H1 (cell line): Measurements from ENCODE around the gene MYMX. TPM values are rescaled to one million over a fixed set of nuclear protein-coding genes. Genes with fewer than 3 reads are reported as not detected.

Experiments used
- CTCF ChIA-PET: fragments of 300-600 bp; sonication (Branson Sonifier 250); formaldehyde crosslinking; loops from one replicate; lab custom pipeline; 2021; ENCODE audit not compliant: partially characterized antibody; lab: Charles Lee
- POLR2A ChIA-PET: fragments of 300-600 bp; sonication (Branson Sonifier 250); formaldehyde crosslinking; loops from one replicate; lab custom pipeline; 2021; ENCODE audit warnings: inconsistent platforms; ENCODE audit not compliant: partially characterized antibody; lab: Charles Lee
- DNase-seq, 2 experiments: peaks; one replicate each; pipeline versions ENCODE4 v3.0.0 to v3.0.0-alpha.2; 2010 to 2022; ENCODE audit warnings: low spot score in 2 of 2, low read depth in 1 of 2, mixed read lengths in 1 of 2
- FAIRE-seq: peaks from 2 replicates; lab custom pipeline; 2011; peaks lifted over from hg19 to GRCh38; lab: Jason Lieb, UNC
- H2AFZ ChIP-seq: 2 replicates; pipeline ENCODE4 v1.8.1; 2012; ENCODE audit warnings: low read length, inconsistent platforms
- H2AK5ac ChIP-seq: 2 replicates; pipeline ENCODE4 v1.6.1; 2013; ENCODE audit warnings: low read depth, low read length
- H2BK120ac ChIP-seq: replicated peaks from 2 replicates; pipeline ENCODE3; 2013; ENCODE audit warnings: low read depth, low read length, inconsistent platforms
- H2BK12ac ChIP-seq: 2 replicates; pipeline ENCODE4 v1.6.1; 2013; ENCODE audit warnings: low read depth, low read length
- H2BK15ac ChIP-seq: 2 replicates; pipeline ENCODE4 v1.6.1; 2013; ENCODE audit warnings: low read length
- H2BK20ac ChIP-seq: 2 replicates; pipeline ENCODE4 v1.6.1; 2013; ENCODE audit warnings: low read length
- H2BK5ac ChIP-seq: 2 replicates; pipeline ENCODE4 v1.6.1; 2013; ENCODE audit warnings: low read depth, low read length
- H3K14ac ChIP-seq: 2 replicates; pipeline ENCODE4 v1.6.1; 2013; ENCODE audit warnings: inconsistent platforms; ENCODE audit not compliant: insufficient read length
- H3K18ac ChIP-seq: 2 replicates; pipeline ENCODE4 v1.6.1; 2013; ENCODE audit warnings: low read length; ENCODE audit errors: extremely low read depth
- H3K23ac ChIP-seq: 2 replicates; pipeline ENCODE4 v1.6.1; 2013; ENCODE audit warnings: inconsistent platforms; ENCODE audit not compliant: insufficient read length
- H3K23me2 ChIP-seq: 2 replicates; pipeline ENCODE4 v1.6.1; 2013; ENCODE audit warnings: low read depth, low read length
- H3K27ac ChIP-seq: 2 replicates; pipeline ENCODE4 v1.6.1; 2011; ENCODE audit warnings: low read depth, low read length, inconsistent platforms
- H3K27me3 ChIP-seq, 4 experiments: replicated peaks in 1 of 4; 1 replicate in 1 of 4; 2 replicates in 3 of 4; pipeline versions ENCODE4 v1.6.1 to v1.8.1; 2011 to 2013; ENCODE audit warnings: low read length in 3 of 4, mild to moderate bottlenecking in 3 of 4, inconsistent platforms in 2 of 4, mixed read lengths in 2 of 4, moderate library complexity in 1 of 4; ENCODE audit not compliant: control insufficient read depth in 3 of 4, insufficient read depth in 3 of 4; ENCODE audit errors: extremely low read depth in 1 of 4
- H3K36me3 ChIP-seq, 4 experiments: 2 replicates each; pipeline versions ENCODE4 v1.6.1 to v1.8.1; 2011 to 2013; ENCODE audit warnings: mild to moderate bottlenecking in 4 of 4, low read length in 3 of 4, moderate library complexity in 2 of 4, control low read depth in 1 of 4, inconsistent platforms in 1 of 4; ENCODE audit not compliant: insufficient read depth in 4 of 4, control insufficient read depth in 2 of 4
- H3K4ac ChIP-seq: replicated peaks from 2 replicates; pipeline ENCODE3; 2013; ENCODE audit warnings: low read length, low read depth, mixed read lengths, inconsistent platforms; ENCODE audit not compliant: insufficient read length
- H3K4me1 ChIP-seq, 4 experiments: replicated peaks in 1 of 4; 1 replicate in 1 of 4; 2 replicates in 3 of 4; pipeline versions ENCODE4 v1.6.1 to v1.8.1; 2011 to 2013; ENCODE audit warnings: low read length in 3 of 4, inconsistent platforms in 2 of 4, mixed read lengths in 1 of 4; ENCODE audit not compliant: insufficient read depth in 4 of 4, control insufficient read depth in 3 of 4
- H3K4me2 ChIP-seq, 2 experiments: 2 replicates each; pipeline versions ENCODE4 v1.6.1 to v1.8.1; 2011 to 2013; ENCODE audit warnings: low read depth in 2 of 2, low read length in 2 of 2, control low read depth in 1 of 2, inconsistent platforms in 1 of 2, mild to moderate bottlenecking in 1 of 2; ENCODE audit not compliant: insufficient read depth in 1 of 2
- H3K4me3 ChIP-seq, 4 experiments: fragments of 200-600, 300-600 bp in 1 of 4; sonication (generic), shearing (Covaris generic), sonication (Bioruptor Twin) in 1 of 4; 2 replicates each; pipeline versions ENCODE4 v1.5.1 to v1.8.1; 2011 to 2016; ENCODE audit warnings: low read length in 4 of 4, low read depth in 3 of 4, control low read depth in 2 of 4, inconsistent platforms in 2 of 4, mild to moderate bottlenecking in 2 of 4, mixed read lengths in 1 of 4, moderate library complexity in 1 of 4; ENCODE audit not compliant: insufficient read depth in 2 of 4; ENCODE audit errors: extremely low read depth in 1 of 4
- H3K56ac ChIP-seq: replicated peaks from 2 replicates; pipeline ENCODE3; 2013; ENCODE audit warnings: low read depth, mild to moderate bottlenecking, mixed read lengths, low read length, inconsistent platforms; ENCODE audit not compliant: insufficient read length
- H3K79me1 ChIP-seq: 2 replicates; pipeline ENCODE4 v1.6.1; 2013; ENCODE audit warnings: low read depth, low read length, control low read depth
- H3K79me2 ChIP-seq, 2 experiments: 2 replicates each; pipeline versions ENCODE4 v1.6.1 to v1.8.1; 2012 to 2013; ENCODE audit warnings: low read length in 2 of 2, mild to moderate bottlenecking in 2 of 2, inconsistent platforms in 1 of 2; ENCODE audit not compliant: insufficient read depth in 2 of 2, control insufficient read depth in 1 of 2
- H3K9ac ChIP-seq, 4 experiments: replicated peaks in 1 of 4; 1 replicate in 1 of 4; 2 replicates in 3 of 4; pipeline versions ENCODE4 v1.6.1 to v1.8.1; 2011 to 2013; ENCODE audit warnings: low read depth in 3 of 4, low read length in 3 of 4, control low read depth in 2 of 4, mild to moderate bottlenecking in 2 of 4, moderate library complexity in 2 of 4, inconsistent platforms in 1 of 4; ENCODE audit errors: extremely low read depth in 1 of 4
- H3K9me3 ChIP-seq, 2 experiments: 2 replicates each; pipeline versions ENCODE4 v1.6.1 to v1.8.1; 2012 to 2013; ENCODE audit warnings: mild to moderate bottlenecking in 2 of 2, moderate library complexity in 2 of 2, control low read depth in 1 of 2, inconsistent platforms in 1 of 2, low read depth in 1 of 2, low read length in 1 of 2, mixed read lengths in 1 of 2; ENCODE audit not compliant: insufficient read depth in 2 of 2
- H4K20me1 ChIP-seq, 2 experiments: replicated peaks in 1 of 2; 2 replicates each; pipeline versions ENCODE3 to v1.8.1; 2011 to 2013; ENCODE audit warnings: inconsistent platforms in 2 of 2, low read length in 2 of 2, mild to moderate bottlenecking in 1 of 2; ENCODE audit not compliant: insufficient read depth in 2 of 2, control insufficient read depth in 1 of 2
- H4K5ac ChIP-seq: 2 replicates; pipeline ENCODE4 v1.6.1; 2013; ENCODE audit warnings: low read length, low read depth, mixed read lengths, inconsistent platforms; ENCODE audit not compliant: insufficient read length
- H4K8ac ChIP-seq: 2 replicates; pipeline ENCODE4 v1.8.0; 2013; ENCODE audit warnings: mild to moderate bottlenecking, moderate library complexity, low read length, inconsistent platforms; ENCODE audit not compliant: insufficient read depth; ENCODE audit errors: extremely low read depth
- H4K91ac ChIP-seq: replicated peaks from 2 replicates; pipeline ENCODE3; 2013; ENCODE audit warnings: low read length, mixed read lengths, inconsistent platforms; ENCODE audit not compliant: insufficient read length
- JUN ChIP-seq: IDR thresholded peaks from 2 replicates; pipeline ENCODE4 v1.6.1; 2011; ENCODE audit warnings: low read depth, mild to moderate bottlenecking, improper control_type of control experiment, low read length
- JUND ChIP-seq: IDR thresholded peaks from 2 replicates; pipeline ENCODE4 v1.6.1; 2011; ENCODE audit warnings: mild to moderate bottlenecking, improper control_type of control experiment, low read length
- POLR2A ChIP-seq, 2 experiments: IDR thresholded peaks; 1 replicate in 1 of 2; 2 replicates in 1 of 2; pipeline ENCODE4 v1.6.1; 2011; ENCODE audit warnings: low read depth in 2 of 2, low read length in 2 of 2, mild to moderate bottlenecking in 2 of 2; ENCODE audit errors: control extremely low read depth in 1 of 2
- POLR2AphosphoS5 ChIP-seq: IDR thresholded peaks from 2 replicates; pipeline ENCODE4 v1.6.1; 2011; ENCODE audit warnings: low read depth, low read length
- WGBS, 2 experiments: shearing (Covaris generic) in 1 of 2; methylation state at CpG; one replicate each; pipeline versions ENCODE4 v1.1.6 to v1.1.7; 2013 to 2015; ENCODE audit warnings: low lambda C conversion rate in 2 of 2, mixed read lengths in 2 of 2, inconsistent platforms in 1 of 2, low coverage in 1 of 2, missing lambda C conversion rate in 1 of 2; ENCODE audit not compliant: insufficient replicate concordance in 2 of 2, insufficient coverage in 1 of 2, insufficient read length in 1 of 2; ENCODE audit errors: extremely low coverage in 1 of 2, missing lambda C conversion rate in 1 of 2; 5-methylcytosine and 5-hydroxymethylcytosine counted together
- polyA plus RNA-seq, 7 experiments: library from polyadenylated mRNA; depleted of rRNA in 3 of 7; stranded (reverse) in 5 of 7; unstranded in 2 of 7; fragments of >200 nt in 5 of 7; fragments of 200-250 nt in 2 of 7; gene quantifications; 1 replicate in 5 of 7; 2 replicates in 1 of 7; 4 replicates in 1 of 7; pipeline versions ENCODE4 v1.2.1 to v1.2.3, GENCODE V29; 2011 to 2013; ENCODE audit warnings: missing spikeins in 2 of 7, mixed read lengths in 2 of 7
- total RNA-seq: library from RNA; stranded (reverse); fragmentation: NEBNext Ultra II Directional; extraction: Animal tissue kit (Norgen Biotek cat#: 25700); gene quantifications from 2 replicates; pipeline ENCODE4 v1.2.1, GENCODE V29; 2021

Gene MYMX
- total and polyA plus RNA-seq, 2 of the 8 experiments (the other 6 are each of a cell fraction or from before 2014, with no cell fraction given): 4.7 to 6.9 TPM

GRCh38 chr6:44250067-44250717 lies 33.5 kb downstream of the MYMX start:
- no peak overlapping the region for H3K18ac ChIP-seq
- no peak overlapping the region for H3K27ac ChIP-seq
- H4K20me1 ChIP-seq: peaks cover 37 to 44% of the 10 kb centered on the region in 2 experiments
- no peak overlapping the region for H3K14ac ChIP-seq
- no peak overlapping the region for H3K4ac ChIP-seq
- peaks cover 12% of the 10 kb centered on the region for H3K23me2 ChIP-seq
- POLR2A ChIA-PET: interaction anchor here (0.8 to 18.9 kb wide), 18 partner anchors 8 to 134 kb away, joined by 3 to 581 read pairs (median 6); partner anchors contain the start of genes CAPN11, HSP90AB1, NFKBIE and SLC29A1
- CTCF ChIA-PET: interaction anchor here (0.7 to 8.1 kb wide), 3 partner anchors 14 to 1940 kb away, joined by 3 to 102 read pairs (median 19); no protein-coding TSS in a partner anchor
- H2BK12ac ChIP-seq: no peak overlapping the region
- H3K9ac ChIP-seq: no peak overlapping the region
- H2BK20ac ChIP-seq: no peak overlapping the region
- no peak overlapping the region for H2AK5ac ChIP-seq
- no peak overlapping the region for H2BK5ac ChIP-seq
- H3K23ac ChIP-seq: no peak overlapping the region
- no peak overlapping the region for H4K8ac ChIP-seq
- DNase-seq (no peak), FAIRE-seq (no peak)
- TF ChIP-seq POLR2A (IDR thresholded peaks at IDR 0.05; ENCODE audit: control extremely low read depth in 1 of 2, low read depth in 2 of 2, low read length in 2 of 2): peak in 1 of 2 experiments; percentile 31
- TF ChIP-seq JUND: no peak
- peak; percentile 87 for TF ChIP-seq POLR2AphosphoS5
- TF ChIP-seq JUN: no peak
- H3K79me2 ChIP-seq: peaks cover 27 to 56% of the 10 kb centered on the region in 2 experiments
- H3K4me1 ChIP-seq: peaks cover 5 to 18% (median 12%) of the 10 kb centered on the region in 4 experiments
- no peak overlapping the region for H4K5ac ChIP-seq
- no peak overlapping the region for H3K56ac ChIP-seq
- no peak overlapping the region for H2AFZ ChIP-seq
- no peak overlapping the region for H2BK15ac ChIP-seq
- H3K4me3 ChIP-seq: peak overlapping the region in 1 of 4 experiments; percentile 96; a peak in 2 of 8 replicates
- H4K91ac ChIP-seq: no peak overlapping the region
- no peaks in the 10 kb centered on the region for H3K27me3 ChIP-seq
- H3K36me3 ChIP-seq: peaks cover 54 to 74% (median 67%) of the 10 kb centered on the region in 4 experiments
- no peaks in the 10 kb centered on the region; the same call in 1 of the 2 replicates for H3K79me1 ChIP-seq
- peak overlapping the region; percentile 12 to 65; a peak in 1 of 4 replicates for H3K4me2 ChIP-seq
- 91 to 100% methylated on average over 1 to 6 of the region's 6 CpGs for WGBS, 2 experiments
- H2BK120ac ChIP-seq: no peak overlapping the region
- no peaks in the 10 kb centered on the region for H3K9me3 ChIP-seq
